ENCODE data around the gene AAK1.

- no peak for TF ChIP-seq CTCF (IDR thresholded peaks at IDR 0.05)
- no peak for TF ChIP-seq MAX (CRISPR knock-in tag; IDR thresholded peaks at IDR 0.05)
- no peak for TF ChIP-seq RELA (CRISPR knock-in tag; IDR thresholded peaks at IDR 0.05; ENCODE audit: borderline replicate concordance)
- TF ChIP-seq NR2C2 (CRISPR knock-in tag; IDR thresholded peaks at IDR 0.05) = no peak
- no peak for TF ChIP-seq PRDM15 (CRISPR knock-in tag; IDR thresholded peaks at IDR 0.05)
- TF ChIP-seq CREB1 (CRISPR knock-in tag; IDR thresholded peaks at IDR 0.05) = no peak
- TF ChIP-seq NR1H2 (CRISPR knock-in tag; IDR thresholded peaks at IDR 0.05) = no peak
- TF ChIP-seq TEAD4 (CRISPR knock-in tag; IDR thresholded peaks at IDR 0.05) = no peak
- no peak for TF ChIP-seq USF2 (CRISPR knock-in tag; IDR thresholded peaks at IDR 0.05)
- no peak for TF ChIP-seq ZNF416 (CRISPR knock-in tag; IDR thresholded peaks at IDR 0.05)
- TF ChIP-seq ZNF281 (CRISPR knock-in tag; IDR thresholded peaks at IDR 0.05) = no peak
- TF ChIP-seq PREB (CRISPR knock-in tag; IDR thresholded peaks at IDR 0.05; ENCODE audit: borderline replicate concordance) = no peak
- TF ChIP-seq JUN (CRISPR knock-in tag; IDR thresholded peaks at IDR 0.05) = no peak
- no peak for TF ChIP-seq MLX (CRISPR knock-in tag; IDR thresholded peaks at IDR 0.05)
Observed at GRCh38 chr2:69584127-69584889, 59.2 kb downstream of the AAK1 start.
